GM21723 (cell line): ENCODE data around the gene UBE4B.

Experiments used
- ATAC-seq: cut with Tn5 transposase; IDR thresholded peaks from one replicate; pipeline ENCODE4 v1.9.1; 2021; ENCODE audit warnings: mild to moderate bottlenecking, moderate library complexity; ENCODE audit not compliant: unreplicated experiment

The UBE4B gene

GRCh38 chr1:10108948-10109708, 76.4 kb downstream of the UBE4B start:
- no peak for ATAC-seq

GRCh38 chr1:10113501-10113900, 80.7 kb downstream of the UBE4B start:
- ATAC-seq, result no peak

- no peak for ATAC-seq
Observed at GRCh38 chr1:10114746-10115145, 82.0 kb downstream of the UBE4B start.

- no peak for ATAC-seq
Observed at GRCh38 chr1:10117132-10117531, 84.4 kb downstream of the UBE4B start.

GRCh38 chr1:10117865-10118264, 85.1 kb downstream of the UBE4B start:
- no peak for ATAC-seq

GRCh38 chr1:10121688-10122087, 88.9 kb downstream of the UBE4B start:
- no peak for ATAC-seq

GRCh38 chr1:10122926-10123325, 90.2 kb downstream of the UBE4B start:
- no peak for ATAC-seq

GRCh38 chr1:10128101-10128765, 95.5 kb downstream of the UBE4B start:
- no peak for ATAC-seq

DNA sequence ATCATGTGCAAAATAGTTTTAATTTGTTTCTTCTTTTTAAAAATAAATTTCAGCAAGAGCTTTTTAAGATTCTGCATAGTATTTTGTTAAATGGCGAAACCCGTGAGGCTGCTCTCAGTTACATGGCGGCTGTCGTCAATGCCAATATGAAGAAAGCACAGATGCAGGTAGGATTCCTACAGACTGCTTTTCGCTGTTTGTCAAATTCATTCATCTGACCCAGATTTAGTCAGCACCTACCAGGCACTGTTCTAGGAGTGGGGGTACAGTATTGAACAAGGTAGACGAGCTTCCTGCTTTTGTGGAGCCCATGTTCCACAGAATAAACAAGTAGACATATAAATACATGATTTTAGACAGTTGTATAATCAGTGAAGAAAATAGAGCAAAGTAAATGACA, 99.6 kb downstream of the UBE4B start:
- no peak for ATAC-seq

DNA sequence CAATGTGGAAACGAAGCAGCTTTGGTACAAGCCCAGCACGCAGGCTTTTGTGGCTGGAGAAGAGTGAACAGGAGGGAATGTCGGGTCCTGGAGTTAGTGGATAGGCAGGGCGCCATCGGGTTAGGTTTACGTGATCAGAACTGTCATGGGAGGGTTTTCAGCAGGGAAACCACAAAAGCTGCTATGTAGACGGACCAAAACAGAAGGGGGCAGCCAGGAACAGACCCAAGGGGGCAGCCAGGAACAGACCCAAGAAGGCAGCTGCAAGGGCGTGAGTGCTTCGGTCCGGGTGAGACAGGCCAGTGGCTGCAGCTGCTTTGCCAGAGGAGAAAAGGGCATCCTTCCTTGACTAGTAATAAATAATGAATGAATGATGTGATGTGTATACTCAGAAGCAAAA, 100.1 kb downstream of the UBE4B start:
- ATAC-seq, result no peak

- no peak for ATAC-seq
Observed at GRCh38 chr1:10140981-10141380, 108.2 kb downstream of the UBE4B start.

DNA sequence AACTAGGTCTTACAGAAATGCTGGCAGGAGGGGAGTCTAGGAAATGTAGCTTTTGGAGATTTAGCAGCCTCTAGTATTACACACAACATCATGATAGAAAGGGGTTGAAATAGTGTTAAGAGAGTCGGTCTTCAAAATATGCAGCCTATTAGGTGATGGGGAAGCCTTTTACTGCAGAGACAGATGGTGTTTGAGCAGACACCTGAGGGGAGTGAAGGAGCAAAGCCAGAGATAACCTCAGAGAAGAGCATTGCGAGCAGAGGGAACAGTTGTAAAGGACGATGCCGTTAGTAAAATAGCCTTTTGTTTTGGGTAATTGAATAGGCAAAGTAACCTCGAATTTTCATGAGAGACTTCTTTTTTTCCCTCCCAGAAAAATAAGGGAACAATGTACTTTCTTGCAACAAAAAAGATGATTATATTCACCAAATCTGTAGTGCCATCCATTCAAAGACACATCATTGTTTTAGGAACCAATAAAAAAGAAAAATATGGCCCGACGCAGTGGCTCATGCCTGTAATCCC, 111.3 kb downstream of the UBE4B start:
- no peak for ATAC-seq

DNA sequence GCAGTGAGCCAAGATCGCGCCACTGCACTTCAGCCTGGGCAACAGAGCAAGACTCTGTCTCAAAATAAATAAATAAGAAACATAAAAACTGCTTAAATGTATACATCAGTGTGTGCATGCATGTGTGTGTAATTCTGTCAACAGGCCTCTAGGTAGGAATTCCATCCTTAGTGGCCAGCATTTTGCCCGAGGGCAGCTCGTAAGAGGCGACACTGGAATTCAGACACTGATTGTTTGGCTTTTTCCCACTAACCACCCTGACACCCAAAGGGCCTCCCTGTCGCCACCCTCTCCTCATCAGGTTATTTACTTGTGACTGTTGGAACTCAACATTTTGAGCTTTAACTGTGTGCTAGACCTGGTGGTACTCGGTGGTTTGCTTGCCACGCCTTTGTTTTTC, 113.6 kb downstream of the UBE4B start:
- no peak for ATAC-seq

- no peak for ATAC-seq
Observed at GRCh38 chr1:10149231-10149630, 116.5 kb downstream of the UBE4B start.

GRCh38 chr1:10152709-10153284, 120.0 kb downstream of the UBE4B start:
- ATAC-seq, result no peak

DNA sequence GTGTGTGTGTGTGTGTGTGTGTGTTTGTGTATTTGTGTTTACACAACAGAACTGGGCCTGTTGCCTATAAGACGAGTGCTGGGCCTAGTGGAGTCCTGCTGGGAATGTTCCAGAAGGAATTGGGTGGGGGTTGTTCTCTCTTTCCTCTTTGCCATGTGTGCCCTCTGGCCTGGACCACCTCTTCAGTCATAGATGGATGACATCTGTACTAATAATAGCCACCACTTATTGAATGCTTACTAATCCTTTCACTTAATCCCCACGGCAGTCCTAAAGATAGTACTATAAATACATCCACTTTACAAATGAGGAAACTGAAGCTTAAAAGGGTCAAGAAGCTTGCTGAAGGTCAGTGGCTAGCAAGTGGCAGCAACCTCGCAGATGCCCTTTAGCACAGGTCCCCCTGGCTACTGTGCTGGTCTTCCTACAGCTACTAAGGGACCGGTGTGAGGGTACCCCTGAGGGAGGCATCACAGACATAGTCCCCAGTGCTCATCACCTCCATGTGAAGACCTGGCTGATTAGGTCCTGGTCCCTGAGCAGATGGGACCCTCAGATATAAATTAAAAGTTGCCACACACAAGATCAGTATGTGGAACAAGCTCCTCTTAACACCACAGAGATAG, 122.4 kb downstream of the UBE4B start:
- ATAC-seq, result no peak

DNA sequence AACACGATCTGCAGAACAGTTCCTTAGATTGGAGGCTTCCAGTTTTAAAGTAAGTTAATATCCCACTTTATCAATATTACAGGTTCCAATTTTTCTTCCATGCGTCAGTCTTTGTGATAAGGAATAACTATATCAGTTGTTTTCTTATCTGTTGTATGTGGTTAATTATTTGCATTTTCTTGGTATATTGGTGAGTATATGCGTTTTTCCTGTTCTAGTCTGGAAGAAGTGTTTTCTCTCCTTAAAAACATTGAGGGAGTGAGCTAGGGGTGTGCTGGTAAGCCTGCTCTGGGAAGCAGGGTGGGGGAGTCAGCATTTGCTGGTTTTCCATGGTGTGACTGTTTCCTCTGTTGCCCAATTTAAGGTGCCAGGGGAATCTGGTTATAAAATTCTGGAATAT, 127.4 kb downstream of the UBE4B start:
- ATAC-seq, result no peak

DNA sequence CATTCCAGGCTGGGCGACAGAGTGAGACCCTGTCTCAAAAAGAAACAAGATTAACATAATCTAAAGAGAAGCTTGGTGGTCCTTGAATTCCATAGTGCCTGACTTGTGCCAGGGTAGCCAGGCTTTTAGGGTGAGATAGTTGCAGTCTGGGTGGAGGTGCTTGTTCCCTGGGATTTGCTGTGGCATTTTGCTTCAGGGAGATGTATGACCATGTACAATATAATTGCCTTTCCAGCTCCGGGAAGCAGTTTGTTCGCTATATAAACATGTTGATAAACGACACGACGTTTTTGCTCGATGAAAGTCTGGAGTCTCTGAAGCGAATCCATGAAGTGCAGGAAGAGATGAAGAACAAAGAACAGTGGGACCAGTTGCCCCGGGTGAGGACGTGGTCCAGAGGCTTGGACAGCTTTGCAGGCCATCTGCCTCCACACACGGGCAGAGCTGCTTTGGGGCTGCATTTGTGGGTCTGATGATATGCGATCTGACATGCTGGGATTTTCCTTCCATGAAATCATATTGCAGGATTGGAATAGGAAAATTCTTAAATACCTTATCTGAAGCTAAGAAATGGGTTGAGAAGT, 128.2 kb downstream of the UBE4B start:
- ATAC-seq, result no peak

- ATAC-seq, result no peak
Observed at GRCh38 chr1:10161541-10162290, 129.0 kb downstream of the UBE4B start.

- ATAC-seq, result no peak
Observed at GRCh38 chr1:10168912-10169514, 136.3 kb downstream of the UBE4B start.
